ENCODE results near the gene ATP8B1.

DNA sequence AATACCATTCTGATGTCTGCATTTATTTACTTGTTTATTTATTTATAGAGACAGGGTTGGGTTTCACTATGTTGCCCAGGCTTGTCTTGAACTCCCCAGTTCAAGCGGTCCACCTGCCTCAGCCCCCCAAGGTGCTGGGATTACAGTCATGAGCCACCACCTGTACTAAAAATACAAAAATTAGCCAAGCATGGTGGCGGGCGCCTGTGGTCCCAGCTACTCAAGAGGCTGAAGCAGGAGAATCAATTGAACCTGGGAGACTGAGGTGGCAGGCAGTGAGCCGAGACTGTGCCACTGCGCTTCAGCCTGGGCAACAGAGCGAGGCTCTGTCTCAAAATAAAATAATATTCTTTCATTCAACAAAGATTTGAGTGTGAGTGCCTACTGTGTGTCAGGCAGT, 2.0 kb upstream of the ATP8B1 start:
- TF ChIP-seq, protein P1, sequence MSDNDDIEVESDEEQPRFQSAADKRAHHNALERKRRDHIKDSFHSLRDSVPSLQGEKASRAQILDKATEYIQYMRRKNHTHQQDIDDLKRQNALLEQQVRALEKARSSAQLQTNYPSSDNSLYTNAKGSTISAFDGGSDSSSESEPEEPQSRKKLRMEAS (IDR thresholded peaks at IDR 0.05) = no peak
- TF ChIP-seq TAF1 (IDR thresholded peaks at IDR 0.05; ENCODE audit: low read depth, low read length) = no peak
- no peak for TF ChIP-seq POLR2AphosphoS5 (IDR thresholded peaks at IDR 0.05; ENCODE audit: low read depth, low read length)
- no peak for TF ChIP-seq SIN3A (conservative IDR thresholded peaks at IDR 0.05 in 1 of 2, IDR thresholded peaks at IDR 0.05 in 1 of 2; ENCODE audit: low read depth in 1 of 2, low read length in 2 of 2)
- TF ChIP-seq TCF12 (IDR thresholded peaks at IDR 0.05; ENCODE audit: low read depth, low read length) = no peak
- no peak for TF ChIP-seq EP300 (IDR thresholded peaks at IDR 0.05; ENCODE audit: borderline replicate concordance in 1 of 2, low read depth in 2 of 2, low read length in 2 of 2)
- TF ChIP-seq POLR2A (IDR thresholded peaks at IDR 0.05; ENCODE audit: control extremely low read depth in 1 of 2, low read depth in 2 of 2, low read length in 2 of 2) = no peak
- TF ChIP-seq, protein P2, sequence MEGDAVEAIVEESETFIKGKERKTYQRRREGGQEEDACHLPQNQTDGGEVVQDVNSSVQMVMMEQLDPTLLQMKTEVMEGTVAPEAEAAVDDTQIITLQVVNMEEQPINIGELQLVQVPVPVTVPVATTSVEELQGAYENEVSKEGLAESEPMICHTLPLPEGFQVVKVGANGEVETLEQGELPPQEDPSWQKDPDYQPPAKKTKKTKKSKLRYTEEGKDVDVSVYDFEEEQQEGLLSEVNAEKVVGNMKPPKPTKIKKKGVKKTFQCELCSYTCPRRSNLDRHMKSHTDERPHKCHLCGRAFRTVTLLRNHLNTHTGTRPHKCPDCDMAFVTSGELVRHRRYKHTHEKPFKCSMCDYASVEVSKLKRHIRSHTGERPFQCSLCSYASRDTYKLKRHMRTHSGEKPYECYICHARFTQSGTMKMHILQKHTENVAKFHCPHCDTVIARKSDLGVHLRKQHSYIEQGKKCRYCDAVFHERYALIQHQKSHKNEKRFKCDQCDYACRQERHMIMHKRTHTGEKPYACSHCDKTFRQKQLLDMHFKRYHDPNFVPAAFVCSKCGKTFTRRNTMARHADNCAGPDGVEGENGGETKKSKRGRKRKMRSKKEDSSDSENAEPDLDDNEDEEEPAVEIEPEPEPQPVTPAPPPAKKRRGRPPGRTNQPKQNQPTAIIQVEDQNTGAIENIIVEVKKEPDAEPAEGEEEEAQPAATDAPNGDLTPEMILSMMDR (IDR thresholded peaks at IDR 0.05; ENCODE audit: control extremely low read depth in 1 of 3, insufficient read depth in 1 of 3, low read depth in 1 of 3, low read length in 3 of 3) = no peak
- no peak for TF ChIP-seq ASH2L (IDR thresholded peaks at IDR 0.05; ENCODE audit: low read length)
- TF ChIP-seq RNF2 (IDR thresholded peaks at IDR 0.05; ENCODE audit: borderline replicate concordance, low read depth, low read length, missing control alignments, poor library complexity, severe bottlenecking) = no peak
- TF ChIP-seq RBBP5 (IDR thresholded peaks at IDR 0.05; ENCODE audit: borderline replicate concordance, low read depth, low read length) = no peak

All from H1 (cell line).